OCI-LY1 (cell line): ENCODE data around the gene CTDSPL2.
"Not testable (repeated sequence)": the region's sequence is repeated elsewhere in the genome, so short reads cannot be mapped to it uniquely, and the experiment has no call there.

Experiments used
- CTCF ChIP-seq: fragments of 200-600 bp; sonication (generic), shearing (Covaris generic); IDR thresholded peaks from 2 replicates; pipeline ENCODE4 v1.5.1; 2017; ENCODE audit warnings: mild to moderate bottlenecking, antibody characterized with exemption, low read length, moderate library complexity, mixed read lengths
- EZH2 ChIP-seq: fragments of 200-600 bp; sonication (generic), shearing (Covaris generic); IDR thresholded peaks from 2 replicates; pipeline ENCODE4 v1.8.0; 2017; ENCODE audit warnings: borderline replicate concordance, mixed run types, mild to moderate bottlenecking, antibody characterized with exemption, low read length, moderate library complexity, mixed read lengths

- TF ChIP-seq CTCF, EZH2: not testable (repeated sequence)
Measured at GRCh38 chr15:44560926-44561325, 133.5 kb downstream of the CTDSPL2 start.
